Endothelial cell (in vitro differentiated cells): Measurements from ENCODE around the gene DCTPP1. TPM values are rescaled to one million over a fixed set of nuclear protein-coding genes. Genes with fewer than 3 reads are reported as not detected.

Source experiments
- DNase-seq: peaks from one replicate; pipeline ENCODE4 v3.0.0; 2021; ENCODE audit warnings: low spot score
- H3K27ac Mint-ChIP-seq: one replicate; pipeline ENCODE4 v1.8.0; 2021; ENCODE audit warnings: mixed read lengths, inconsistent platforms; ENCODE audit not compliant: unreplicated experiment
- H3K27me3 Mint-ChIP-seq: one replicate; pipeline ENCODE4 v1.8.0; 2021; ENCODE audit warnings: mild to moderate bottlenecking, moderate library complexity, mixed read lengths, inconsistent platforms; ENCODE audit not compliant: unreplicated experiment
- H3K36me3 Mint-ChIP-seq: one replicate; pipeline ENCODE4 v1.8.0; 2021; ENCODE audit warnings: mild to moderate bottlenecking, low read depth, mixed read lengths, inconsistent platforms; ENCODE audit not compliant: unreplicated experiment
- H3K4me1 Mint-ChIP-seq: one replicate; pipeline ENCODE4 v1.8.0; 2021; ENCODE audit warnings: mild to moderate bottlenecking, mixed read lengths, inconsistent platforms; ENCODE audit not compliant: unreplicated experiment
- H3K4me3 Mint-ChIP-seq: one replicate; pipeline ENCODE4 v1.8.0; 2021; ENCODE audit warnings: mild to moderate bottlenecking, mixed read lengths, inconsistent platforms; ENCODE audit not compliant: unreplicated experiment
- H3K9me3 Mint-ChIP-seq: one replicate; pipeline ENCODE4 v1.8.0; 2021; ENCODE audit warnings: mixed read lengths, inconsistent platforms; ENCODE audit not compliant: unreplicated experiment
- total RNA-seq: library from RNA; stranded (reverse); fragmentation: NEBNext Ultra II Directional; extraction: Animal tissue kit (Norgen Biotek cat#: 25700); gene quantifications from one replicate; pipeline ENCODE4 v1.2.1, GENCODE V29; 2021; ENCODE audit not compliant: unreplicated experiment
- TF ChIP-seq, protein P1 (sequence below): fragments of 200-600 bp; sonication (generic); IDR thresholded peaks from one replicate; pipeline ENCODE4 v1.5.0; 2021; ENCODE audit warnings: antibody characterized with exemption; ENCODE audit not compliant: unreplicated experiment

DCTPP1 gene
- total RNA-seq, 1 donor from 2014 or later = 61.1 TPM

DNA sequence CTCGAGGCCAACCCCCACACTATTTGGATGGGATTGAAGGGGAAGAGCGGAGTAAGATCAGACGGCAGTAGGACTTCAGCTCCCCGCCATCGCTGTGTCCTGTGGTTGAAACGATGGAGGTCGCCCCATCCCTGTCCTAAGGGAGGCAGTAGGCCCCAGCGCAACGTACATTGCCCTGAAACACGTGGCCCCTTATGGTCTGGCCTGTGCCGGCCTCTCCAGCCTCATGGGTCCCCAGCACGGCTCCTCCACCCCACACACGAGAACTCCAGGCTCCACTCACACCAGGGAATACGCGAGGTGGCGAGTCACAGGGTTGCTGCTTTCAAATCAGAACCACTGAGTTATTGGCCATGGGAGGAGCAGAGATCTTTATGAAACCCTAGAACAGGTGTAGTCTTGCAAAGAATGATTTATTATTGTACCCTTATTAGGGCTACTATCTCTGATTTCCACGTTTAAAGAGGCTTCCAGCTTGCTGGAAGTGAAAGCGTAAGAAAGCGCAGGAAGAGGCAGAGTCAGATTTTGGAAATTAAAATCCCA lies 669 bp upstream of the DCTPP1 start:
- TF ChIP-seq, protein P1, sequence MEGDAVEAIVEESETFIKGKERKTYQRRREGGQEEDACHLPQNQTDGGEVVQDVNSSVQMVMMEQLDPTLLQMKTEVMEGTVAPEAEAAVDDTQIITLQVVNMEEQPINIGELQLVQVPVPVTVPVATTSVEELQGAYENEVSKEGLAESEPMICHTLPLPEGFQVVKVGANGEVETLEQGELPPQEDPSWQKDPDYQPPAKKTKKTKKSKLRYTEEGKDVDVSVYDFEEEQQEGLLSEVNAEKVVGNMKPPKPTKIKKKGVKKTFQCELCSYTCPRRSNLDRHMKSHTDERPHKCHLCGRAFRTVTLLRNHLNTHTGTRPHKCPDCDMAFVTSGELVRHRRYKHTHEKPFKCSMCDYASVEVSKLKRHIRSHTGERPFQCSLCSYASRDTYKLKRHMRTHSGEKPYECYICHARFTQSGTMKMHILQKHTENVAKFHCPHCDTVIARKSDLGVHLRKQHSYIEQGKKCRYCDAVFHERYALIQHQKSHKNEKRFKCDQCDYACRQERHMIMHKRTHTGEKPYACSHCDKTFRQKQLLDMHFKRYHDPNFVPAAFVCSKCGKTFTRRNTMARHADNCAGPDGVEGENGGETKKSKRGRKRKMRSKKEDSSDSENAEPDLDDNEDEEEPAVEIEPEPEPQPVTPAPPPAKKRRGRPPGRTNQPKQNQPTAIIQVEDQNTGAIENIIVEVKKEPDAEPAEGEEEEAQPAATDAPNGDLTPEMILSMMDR = no peak
- peaks cover 12% of the 10 kb centered on the region for H3K36me3 Mint-ChIP-seq
- H3K4me1 Mint-ChIP-seq = peaks cover 21% of the 10 kb centered on the region
- no peaks in the 10 kb centered on the region for H3K9me3 Mint-ChIP-seq
- H3K27me3 Mint-ChIP-seq = peaks cover 12% of the 10 kb centered on the region
- H3K27ac Mint-ChIP-seq = no peak overlapping the region
- DNase-seq = no peak
- no peak overlapping the region for H3K4me3 Mint-ChIP-seq

DNA sequence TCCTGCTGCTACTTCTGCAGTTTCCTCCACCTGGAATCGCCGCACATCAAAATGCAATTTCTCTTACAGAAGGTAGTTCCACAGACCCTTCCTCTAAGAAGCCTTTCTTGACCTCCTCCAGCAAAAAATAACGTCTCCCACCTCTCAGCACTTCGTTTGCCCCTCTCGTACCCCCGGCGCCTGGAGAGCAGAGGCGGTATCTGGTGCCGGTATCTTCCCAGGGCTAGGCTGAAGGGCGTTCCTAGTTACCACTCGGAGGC lies 482 bp downstream of the DCTPP1 start:
- no peak for DNase-seq
- Mint-ChIP-seq H3K27ac (no peak overlapping the region), H3K9me3 (no peaks in the 10 kb centered on the region), H3K4me1 (peaks cover 23% of the 10 kb centered on the region), H3K36me3 (peaks cover 12% of the 10 kb centered on the region), H3K4me3 (no peak overlapping the region), H3K27me3 (peaks cover 6% of the 10 kb centered on the region)
- TF ChIP-seq, protein P1 = no peak

DNA sequence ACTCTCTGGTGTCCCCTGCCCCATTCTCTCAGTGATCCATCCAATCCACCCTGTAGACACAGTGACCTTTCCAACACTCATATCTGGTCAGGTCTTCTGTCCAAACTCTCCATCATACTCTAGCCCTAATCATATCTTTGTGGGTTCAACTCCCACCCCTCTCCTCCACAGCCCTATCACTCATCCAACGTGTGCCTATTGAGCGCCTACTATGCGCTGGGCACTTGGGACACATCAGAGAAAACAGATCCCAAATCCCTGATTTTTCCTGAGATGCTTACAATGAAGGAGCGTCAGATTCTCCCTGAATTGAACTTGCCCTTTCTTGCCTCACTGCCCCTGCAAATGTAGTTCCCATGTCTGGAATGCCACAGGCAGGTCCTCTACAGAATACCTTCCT lies 1.8 kb downstream of the DCTPP1 start:
- TF ChIP-seq, protein P1 = no peak
- Mint-ChIP-seq H3K4me1 (peaks cover 23% of the 10 kb centered on the region), H3K4me3 (no peak overlapping the region), H3K36me3 (peaks cover 16% of the 10 kb centered on the region), H3K9me3 (no peaks in the 10 kb centered on the region), H3K27ac (peak overlapping the region; percentile 27), H3K27me3 (peaks cover 5% of the 10 kb centered on the region)
- no peak for DNase-seq

DNA sequence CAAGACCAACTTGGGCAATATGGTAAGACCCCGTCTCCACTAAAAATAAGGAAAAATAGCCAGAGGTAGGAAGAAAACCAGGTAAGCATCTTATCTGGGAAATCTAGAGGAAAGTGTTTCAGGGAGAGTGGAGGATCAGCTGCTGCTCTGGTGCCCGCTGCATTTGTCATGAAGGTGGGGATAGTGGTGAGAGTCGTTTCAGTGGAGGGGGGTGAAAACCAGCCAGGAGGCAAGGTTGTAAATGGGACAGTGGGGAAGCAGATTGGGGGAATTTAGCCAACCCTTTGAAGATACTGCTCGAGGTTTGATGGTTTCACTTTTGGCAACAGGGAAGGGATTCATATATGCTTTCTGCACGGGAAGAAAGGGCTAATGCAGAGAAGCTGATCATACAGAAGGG lies 8.8 kb downstream of the DCTPP1 start:
- peaks cover 34% of the 10 kb centered on the region for H3K36me3 Mint-ChIP-seq
- no peak for DNase-seq
- peaks cover 14% of the 10 kb centered on the region for H3K4me1 Mint-ChIP-seq
- H3K4me3 Mint-ChIP-seq = no peak overlapping the region
- H3K27me3 Mint-ChIP-seq = peaks cover 4% of the 10 kb centered on the region
- H3K9me3 Mint-ChIP-seq = no peaks in the 10 kb centered on the region
- TF ChIP-seq, protein P1 = no peak
- H3K27ac Mint-ChIP-seq = no peak overlapping the region

DNA sequence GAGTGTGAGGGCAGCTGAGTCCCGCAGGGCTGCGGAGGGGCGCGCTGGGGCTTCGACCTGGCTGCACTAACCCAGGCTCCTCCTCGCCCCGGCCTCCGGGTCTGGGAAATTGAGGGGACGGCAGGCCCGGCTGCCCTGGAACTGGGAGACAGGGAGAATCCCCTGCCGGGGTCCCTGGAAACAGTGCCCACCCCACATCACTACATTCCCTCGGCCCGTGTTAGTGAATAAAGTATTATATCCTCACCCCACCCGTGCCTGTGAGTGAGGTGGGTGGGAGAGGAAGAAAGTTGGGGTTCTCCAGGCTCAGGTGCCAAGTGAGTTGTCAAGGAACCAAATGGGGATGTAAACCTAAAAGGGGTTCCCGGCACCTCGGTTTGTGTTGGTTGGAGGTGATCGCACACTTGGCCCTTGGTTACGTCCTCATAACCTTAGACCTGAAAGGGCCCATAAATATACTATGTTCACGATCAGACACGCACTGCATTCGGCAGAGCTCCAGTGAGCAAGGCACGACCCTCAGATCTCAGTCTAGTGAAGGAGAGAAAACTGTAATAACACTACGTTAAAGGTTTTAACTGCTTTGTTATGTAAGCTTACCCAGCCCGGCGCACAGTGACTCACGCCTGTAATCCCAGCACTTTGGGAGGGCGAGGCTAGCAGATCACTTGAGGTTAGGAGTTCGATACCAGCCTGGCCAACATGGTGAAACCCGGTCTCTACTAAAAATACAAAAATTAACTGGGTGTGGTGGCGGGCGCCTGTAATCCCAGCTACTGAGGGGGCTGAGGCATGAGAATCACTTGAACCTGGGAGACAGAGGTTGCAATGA lies 11.3 kb downstream of the DCTPP1 start:
- peaks cover 5% of the 10 kb centered on the region for H3K27me3 Mint-ChIP-seq
- peaks cover 34% of the 10 kb centered on the region for H3K36me3 Mint-ChIP-seq
- TF ChIP-seq, protein P1 = no peak
- peak overlapping the region; percentile 37 for H3K4me3 Mint-ChIP-seq
- H3K27ac Mint-ChIP-seq = no peak overlapping the region
- H3K4me1 Mint-ChIP-seq = peaks cover 7% of the 10 kb centered on the region
- H3K9me3 Mint-ChIP-seq = no peaks in the 10 kb centered on the region
- DNase-seq = no peak
